H54 (cell line): ENCODE measurements around the gene TCEA2.

ENCODE experiments used
- DNase-seq: peaks from one replicate; pipeline ENCODE4 v3.0.0; 2011; ENCODE audit warnings: low spot score, mixed read lengths; ENCODE audit not compliant: insufficient read length
- FAIRE-seq: peaks from 3 replicates; lab custom pipeline; 2011; peaks lifted over from hg19 to GRCh38; lab: Jason Lieb, UNC
- POLR2A ChIP-seq: IDR thresholded peaks from 2 replicates; pipeline ENCODE4 v1.6.1; 2011; ENCODE audit warnings: low read depth, mild to moderate bottlenecking, low read length

The TCEA2 gene

GRCh38 chr20:64049878-64050260 is 13.1 kb upstream of the TCEA2 start:
- FAIRE-seq (no peak), DNase-seq (no peak)
- TF ChIP-seq POLR2A: no peak

GRCh38 chr20:64050261-64051032 is 12.6 kb upstream of the TCEA2 start:
- DNase-seq (no peak), FAIRE-seq (no peak)
- TF ChIP-seq POLR2A: no peak

GRCh38 chr20:64051033-64051452 is 12.0 kb upstream of the TCEA2 start:
- FAIRE-seq: no peak
- TF ChIP-seq POLR2A: no peak
- DNase-seq: no peak

GRCh38 chr20:64051561-64052325 is 11.3 kb upstream of the TCEA2 start:
- no peak for FAIRE-seq

GRCh38 chr20:64052326-64052722 is 10.7 kb upstream of the TCEA2 start:
- FAIRE-seq: no peak
- no peak for DNase-seq
- no peak for TF ChIP-seq POLR2A

More at GRCh38 chr20:64051561-64052325, 11.3 kb upstream of the TCEA2 start:
- DNase-seq: no peak
- TF ChIP-seq POLR2A: no peak

- TF ChIP-seq POLR2A: no peak
- DNase-seq (no peak), FAIRE-seq (no peak)
Observed at GRCh38 chr20:64052987-64053840, 9.8 kb upstream of the TCEA2 start.

GRCh38 chr20:64053841-64054661 is 8.9 kb upstream of the TCEA2 start:
- no peak for FAIRE-seq
- DNase-seq: no peak
- no peak for TF ChIP-seq POLR2A

GRCh38 chr20:64055396-64055892 is 7.6 kb upstream of the TCEA2 start:
- FAIRE-seq: no peak
- DNase-seq: no peak

GRCh38 chr20:64055893-64056638 is 6.9 kb upstream of the TCEA2 start:
- no peak for DNase-seq
- FAIRE-seq: no peak
- no peak for TF ChIP-seq POLR2A

More at GRCh38 chr20:64055396-64055892, 7.6 kb upstream of the TCEA2 start:
- TF ChIP-seq POLR2A: no peak

GRCh38 chr20:64056639-64056888 is 6.4 kb upstream of the TCEA2 start:
- no peak for TF ChIP-seq POLR2A
- FAIRE-seq (no peak), DNase-seq (no peak)

GRCh38 chr20:64056889-64057627 is 5.9 kb upstream of the TCEA2 start:
- DNase-seq (no peak), FAIRE-seq (no peak)
- TF ChIP-seq POLR2A: no peak
